Panc1 (cell line): ENCODE measurements around the gene ZNF844. TPM values are rescaled to one million over a fixed set of nuclear protein-coding genes. Genes with fewer than 3 reads are reported as not detected.

ENCODE experiments used
- ATAC-seq: fragments of 200-7000 bp; cut with Tn5 transposase; 2 replicates; pipeline ENCODE4 v1.9.1; 2020; ENCODE audit warnings: mild to moderate bottlenecking, moderate library complexity
- BruUV-seq: library from RNA; stranded (reverse); fragments of 400-500 nt; replicated peaks from 2 replicates; lab custom pipeline; 2021; lab: Mats Ljungman, UMichigan
- CTCF ChIA-PET: fragments of 300-600 bp; sonication (Branson Sonifier 250); formaldehyde crosslinking; loops from one replicate; lab custom pipeline; 2022; ENCODE audit warnings: antibody characterized with exemption; lab: Charles Lee
- POLR2A ChIA-PET: fragments of 300-600 bp; sonication (Branson Sonifier 250); formaldehyde crosslinking; loops from one replicate; lab custom pipeline; 2022; ENCODE audit warnings: antibody characterized with exemption; lab: Charles Lee
- DNase-seq: peaks from one replicate; pipeline ENCODE4 v3.0.0-alpha.2; 2010; ENCODE audit warnings: low read depth, low spot score
- H3K27ac ChIP-seq: 2 replicates; pipeline ENCODE4 v1.5.1; 2011; ENCODE audit warnings: mild to moderate bottlenecking, low read length, inconsistent platforms
- H3K27me3 ChIP-seq: fragments of 200-500 bp; sonication (Bioruptor generic); 2 replicates; pipeline ENCODE4 v1.6.0; 2014; ENCODE audit warnings: low read length, inconsistent platforms; ENCODE audit not compliant: control insufficient read depth, insufficient read depth
- H3K36me3 ChIP-seq: fragments of 200-500 bp; sonication (Bioruptor generic); 2 replicates; pipeline ENCODE4 v1.5.1; 2014; ENCODE audit warnings: inconsistent platforms, mild to moderate bottlenecking, low read length, moderate library complexity; ENCODE audit not compliant: control insufficient read depth, insufficient read depth
- H3K4me1 ChIP-seq: 2 replicates; pipeline ENCODE4 v1.5.1; 2011; ENCODE audit warnings: inconsistent platforms, mild to moderate bottlenecking, low read length, moderate library complexity; ENCODE audit not compliant: control insufficient read depth, insufficient read depth
- H3K4me3 ChIP-seq, 2 experiments: 2 replicates each; pipeline ENCODE4 v1.5.1; 2011 to 2012; ENCODE audit warnings: low read depth in 2 of 2, low read length in 2 of 2, mild to moderate bottlenecking in 2 of 2, inconsistent platforms in 1 of 2, moderate library complexity in 1 of 2
- H3K9me3 ChIP-seq: fragments of 200-500 bp; sonication (Bioruptor generic); 2 replicates; pipeline ENCODE4 v1.5.1; 2014; ENCODE audit warnings: low read depth, mild to moderate bottlenecking, inconsistent platforms, low read length, moderate library complexity; ENCODE audit not compliant: control insufficient read depth, insufficient read depth
- CTCF ChIP-seq: fragments of 450-650 bp; IDR thresholded peaks from 2 replicates; pipeline ENCODE4 v1.5.1; 2017; ENCODE audit warnings: mild to moderate bottlenecking
- POLR2AphosphoS5 ChIP-seq: IDR thresholded peaks from 2 replicates; pipeline ENCODE4 v1.6.1; 2012; ENCODE audit warnings: mild to moderate bottlenecking, low read depth, low read length, moderate library complexity
- REST ChIP-seq, 2 experiments: IDR thresholded peaks; 2 replicates each; pipeline ENCODE4 v1.6.1; 2011 to 2012; ENCODE audit warnings: low read depth in 2 of 2, control low read depth in 1 of 2, low read length in 1 of 2, mild to moderate bottlenecking in 1 of 2, moderate library complexity in 1 of 2; ENCODE audit not compliant: insufficient read depth in 1 of 2
- SIN3A ChIP-seq: IDR thresholded peaks from 2 replicates; pipeline ENCODE4 v1.6.1; 2012; ENCODE audit warnings: low read depth, mild to moderate bottlenecking, low read length, moderate library complexity, borderline replicate concordance; ENCODE audit not compliant: insufficient read depth
- TCF7L2 ChIP-seq: IDR thresholded peaks from 2 replicates; pipeline ENCODE4 v1.6.1; 2011; ENCODE audit warnings: mild to moderate bottlenecking, low read depth, low read length, inconsistent platforms
- in situ Hi-C: cut with HindIII; loops from 2 replicates; pipeline ENCODE4 v1.10.0; 2016; ENCODE audit warnings: low sequenced_read_pairs, low pct_unique_long_range_greater_than_20kb
- intact Hi-C: fragments of 100-400 bp; cut with micrococcal nuclease; formaldehyde crosslinking; loops from one replicate; pipeline ENCODE4 v1.10.0; 2022; ENCODE audit not compliant: unreplicated experiment
- total RNA-seq: library from RNA; stranded (reverse); gene quantifications from one replicate; pipeline ENCODE4 v1.2.1, GENCODE V29; 2021; ENCODE audit not compliant: unreplicated experiment

Gene ZNF844
- total RNA-seq, 1 experiment from 2014 or later = 8.6 TPM

- no TSS peak for BruUV-seq
- intact Hi-C loops = no loop called here
- CTCF ChIA-PET = no interaction called here
These were observed 29.2 kb downstream of the ZNF844 start for GRCh38 chr19:12093777-12094176.

GRCh38 chr19:12095111-12095790 is 30.7 kb downstream of the ZNF844 start:
- DNase-seq = no peak
- ChIA-PET POLR2A (no interaction called here), CTCF (no interaction called here)
- Histone ChIP-seq H3K9me3 (peaks cover 23% of the 10 kb centered on the region; the same call in 1 of the 2 replicates), H3K27ac (no peak overlapping the region), H3K4me1 (no peaks in the 10 kb centered on the region), H3K27me3 (no peaks in the 10 kb centered on the region), H3K36me3 (no peaks in the 10 kb centered on the region), H3K4me3 (no peak overlapping the region)
- ATAC-seq = no peak
- in situ Hi-C loops (no loop called here), intact Hi-C loops (no loop called here)
- TF ChIP-seq POLR2AphosphoS5 = no peak
- TF ChIP-seq REST (IDR thresholded peaks at IDR 0.05; ENCODE audit: insufficient read depth in 1 of 2, low read depth in 2 of 2, low read length in 1 of 2) = no peak
- TF ChIP-seq SIN3A = no peak
- no peak for TF ChIP-seq CTCF
- TF ChIP-seq TCF7L2 = no peak
- no TSS peak for BruUV-seq

More at GRCh38 chr19:12093777-12094176, 29.2 kb downstream of the ZNF844 start:
- in situ Hi-C loops = no loop called here
- H3K27ac ChIP-seq = no peak overlapping the region
- H3K27me3 ChIP-seq = no peaks in the 10 kb centered on the region
- ATAC-seq (no peak), DNase-seq (no peak)
- POLR2A ChIA-PET = no interaction called here
- H3K4me3 ChIP-seq = no peak overlapping the region
- H3K4me1 ChIP-seq = no peaks in the 10 kb centered on the region
- H3K36me3 ChIP-seq = no peaks in the 10 kb centered on the region
- TF ChIP-seq REST (IDR thresholded peaks at IDR 0.05; ENCODE audit: insufficient read depth in 1 of 2, low read depth in 2 of 2, low read length in 1 of 2) = no peak
- no peak for TF ChIP-seq POLR2AphosphoS5
- TF ChIP-seq SIN3A = no peak
- no peak for TF ChIP-seq CTCF
- no peak for TF ChIP-seq TCF7L2
- peaks cover 23% of the 10 kb centered on the region; the same call in 1 of the 2 replicates for H3K9me3 ChIP-seq
